GM21367 (cell line): ENCODE data around the gene WDR31.
"Not testable (repeated sequence)": the region's sequence is repeated elsewhere in the genome, so short reads cannot be mapped to it uniquely, and the experiment has no call there.

Experiments used
- ATAC-seq: cut with Tn5 transposase; IDR thresholded peaks from one replicate; pipeline ENCODE4 v1.9.1; 2021; ENCODE audit not compliant: unreplicated experiment

The WDR31 gene

GRCh38 chr9:113298924-113299770 lies 40.9 kb downstream of the WDR31 start:
- ATAC-seq = no peak

- ATAC-seq = no peak
These were observed 41.8 kb downstream of the WDR31 start for GRCh38 chr9:113298311-113298710.

GRCh38 chr9:113296796-113297558 lies 43.1 kb downstream of the WDR31 start:
- ATAC-seq = no peak

GRCh38 chr9:113296247-113296646 lies 43.8 kb downstream of the WDR31 start:
- ATAC-seq = not testable (repeated sequence)

GRCh38 chr9:113293285-113293878 lies 46.7 kb downstream of the WDR31 start:
- ATAC-seq = no peak

GRCh38 chr9:113290052-113290607 lies 49.9 kb downstream of the WDR31 start:
- ATAC-seq = no peak

GRCh38 chr9:113289091-113289490 lies 51.0 kb downstream of the WDR31 start:
- ATAC-seq = no peak

GRCh38 chr9:113281356-113281755 lies 58.7 kb downstream of the WDR31 start:
- no peak for ATAC-seq

- ATAC-seq = no peak
These were observed 61.2 kb downstream of the WDR31 start for GRCh38 chr9:113278840-113279239.

- ATAC-seq = peak; percentile 96
These were observed 64.6 kb downstream of the WDR31 start, which contains the start of the genes CDC26 and PRPF4 for GRCh38 chr9:113275157-113276131. TSS of gene CDC26 (minus strand) at chr9:113275572. CDS start at chr9:113272507, 3,065 bp downstream. TSS of gene PRPF4 (plus strand) at chr9:113275658. CDS start at chr9:113275744, 86 bp downstream.

GRCh38 chr9:113274474-113275156 lies 65.5 kb downstream of the WDR31 start:
- ATAC-seq = peak; percentile 4

- no peak for ATAC-seq
These were observed 70.2 kb downstream of the WDR31 start for GRCh38 chr9:113269871-113270270.

GRCh38 chr9:113269355-113269754 lies 70.7 kb downstream of the WDR31 start:
- ATAC-seq = no peak

- ATAC-seq = no peak
These were observed 72.0 kb downstream of the WDR31 start for GRCh38 chr9:113267911-113268566.

- no peak for ATAC-seq
These were observed 73.9 kb downstream of the WDR31 start for GRCh38 chr9:113266174-113266573.
